ENCODE results near the gene MISP.

- TF ChIP-seq CTCF (IDR thresholded peaks at IDR 0.05; ENCODE audit: insufficient read depth, low read length) = no peak
- TF ChIP-seq POLR2AphosphoS5 (IDR thresholded peaks at IDR 0.05; ENCODE audit: low read depth) = no peak
- no peak for TF ChIP-seq REST (IDR thresholded peaks at IDR 0.05; ENCODE audit: insufficient replicate concordance, low read depth)
- TF ChIP-seq SPI1 (IDR thresholded peaks at IDR 0.05; ENCODE audit: borderline replicate concordance, low read depth) = no peak
Measured at GRCh38 chr19:772063-772462, 21.2 kb downstream of the MISP start.
